Measurements from ENCODE around the gene GALNT18. TPM values are rescaled to one million over a fixed set of nuclear protein-coding genes. Genes with fewer than 3 reads are reported as not detected.

GALNT18 gene
- total and polyA plus RNA-seq, 2 experiments from 2014 or later, result 4.3 to 10.8 TPM

DNA sequence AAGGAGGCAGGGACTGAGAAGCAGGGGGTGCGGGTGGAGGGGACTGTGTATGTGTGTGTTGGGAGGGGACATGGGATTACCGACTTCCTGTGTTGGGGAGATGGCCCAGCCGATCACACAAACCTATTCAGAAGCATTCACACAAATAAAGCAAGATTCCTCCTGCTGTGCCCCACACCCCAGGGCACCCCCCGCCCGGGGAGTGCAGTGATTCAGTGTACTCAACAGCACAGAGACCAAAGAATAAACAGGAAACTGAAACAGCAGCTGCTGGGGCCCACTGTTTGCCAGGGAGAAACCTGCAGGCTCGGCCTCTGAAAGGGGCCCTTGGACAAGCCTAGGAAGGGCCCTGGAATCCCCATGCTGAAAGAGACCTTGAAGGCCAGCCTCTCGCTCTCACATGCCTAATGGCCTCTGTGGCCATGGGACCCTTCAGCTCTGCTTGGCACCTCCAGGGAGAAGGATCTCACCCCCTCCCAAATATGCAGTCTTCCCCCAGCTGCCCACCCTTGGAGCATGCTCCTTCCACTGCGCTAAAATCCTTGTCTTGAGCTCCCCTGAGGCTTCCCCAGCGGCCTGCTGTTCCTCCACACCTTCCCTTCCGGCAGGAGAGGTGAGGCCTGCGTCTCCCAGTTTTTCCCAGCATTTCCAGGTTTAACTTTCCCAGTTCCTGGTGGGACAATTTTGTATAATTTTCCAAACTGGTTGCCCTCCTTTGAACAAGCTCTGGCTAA, 341.7 kb downstream of the GALNT18 start:
- peaks cover 6% of the 10 kb centered on the region for H3K9me3 Mint-ChIP-seq
- 0 out of 2 replicates have a peak, but pooled peaks have one; percentile 14 for TF ChIP-seq NANOG (IDR thresholded peaks at IDR 0.05; ENCODE audit: borderline replicate concordance)
- TF ChIP-seq EZH2phosphoT487 (IDR thresholded peaks at IDR 0.05; ENCODE audit: unreplicated experiment), result no peak
- TF ChIP-seq, protein P1, sequence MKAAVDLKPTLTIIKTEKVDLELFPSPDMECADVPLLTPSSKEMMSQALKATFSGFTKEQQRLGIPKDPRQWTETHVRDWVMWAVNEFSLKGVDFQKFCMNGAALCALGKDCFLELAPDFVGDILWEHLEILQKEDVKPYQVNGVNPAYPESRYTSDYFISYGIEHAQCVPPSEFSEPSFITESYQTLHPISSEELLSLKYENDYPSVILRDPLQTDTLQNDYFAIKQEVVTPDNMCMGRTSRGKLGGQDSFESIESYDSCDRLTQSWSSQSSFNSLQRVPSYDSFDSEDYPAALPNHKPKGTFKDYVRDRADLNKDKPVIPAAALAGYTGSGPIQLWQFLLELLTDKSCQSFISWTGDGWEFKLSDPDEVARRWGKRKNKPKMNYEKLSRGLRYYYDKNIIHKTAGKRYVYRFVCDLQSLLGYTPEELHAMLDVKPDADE (IDR thresholded peaks at IDR 0.05), result peak; percentile 26; the same call in 1 of the 2 replicates
- DNase-seq (ENCODE audit: low spot score) (peak; percentile 26), ATAC-seq (peak; percentile 87)
- peaks cover 8% of the 10 kb centered on the region for H3K27me3 Mint-ChIP-seq (ENCODE audit: insufficient read depth, low read depth, poor library complexity)
- no peaks in the 10 kb centered on the region for H3K27me3 ChIP-seq (ENCODE audit: insufficient read depth)
- H3K4me3 Mint-ChIP-seq, result no peak overlapping the region; the same call in 2 of the 3 replicates
- no peak overlapping the region for H3K4me3 ChIP-seq
- H2AFZ ChIP-seq, result no peak overlapping the region
- H3K27ac Mint-ChIP-seq, result peak overlapping the region; percentile 58; the same call in 1 of the 2 replicates
- no peaks in the 10 kb centered on the region for H3K36me3 ChIP-seq (ENCODE audit: insufficient read depth)
- H3K27ac ChIP-seq (ENCODE audit: low read depth), result no peak overlapping the region
- H3K4me1 Mint-ChIP-seq, result peaks cover 20% of the 10 kb centered on the region
- no peaks in the 10 kb centered on the region for H3K4me1 ChIP-seq (ENCODE audit: insufficient read depth)
- 0 out of 3 replicates have a peak, but pooled peaks cover 4% of the 10 kb centered on the region for H3K36me3 Mint-ChIP-seq (ENCODE audit: low read depth)
- no peaks in the 10 kb centered on the region for H3F3A ChIP-seq (replicated peaks; ENCODE audit: low read depth)
- H3K79me2 ChIP-seq (replicated peaks; ENCODE audit: insufficient read depth), result no peaks in the 10 kb centered on the region
- H4K20me1 ChIP-seq (replicated peaks; ENCODE audit: insufficient read depth), result no peaks in the 10 kb centered on the region
- H3K4me2 ChIP-seq, result no peak overlapping the region
- H3K9me2 ChIP-seq (ENCODE audit: insufficient read depth), result no peaks in the 10 kb centered on the region

GRCh38 chr11:11272254-11272653, 349.6 kb downstream of the GALNT18 start:
- no peak overlapping the region for H3K4me3 Mint-ChIP-seq
- Histone ChIP-seq H3K79me2 (replicated peaks; ENCODE audit: insufficient read depth) (no peaks in the 10 kb centered on the region), H3K27me3 (ENCODE audit: insufficient read depth) (no peaks in the 10 kb centered on the region), H3K4me3 (no peak overlapping the region), H3F3A (replicated peaks; ENCODE audit: low read depth) (no peaks in the 10 kb centered on the region), H4K20me1 (replicated peaks; ENCODE audit: insufficient read depth) (no peaks in the 10 kb centered on the region), H2AFZ (no peak overlapping the region), H3K4me1 (ENCODE audit: insufficient read depth) (no peaks in the 10 kb centered on the region), H3K36me3 (ENCODE audit: insufficient read depth) (no peaks in the 10 kb centered on the region), H3K27ac (ENCODE audit: low read depth) (no peak overlapping the region), H3K4me2 (no peak overlapping the region), H3K9me2 (ENCODE audit: insufficient read depth) (no peaks in the 10 kb centered on the region)
- no peak overlapping the region for H3K27ac Mint-ChIP-seq
- ATAC-seq (no peak), DNase-seq (ENCODE audit: low spot score) (no peak)
- H3K36me3 Mint-ChIP-seq (ENCODE audit: low read depth), result peaks cover 4% of the 10 kb centered on the region; the same call in 1 of the 3 replicates
- H3K27me3 Mint-ChIP-seq (ENCODE audit: insufficient read depth, low read depth, poor library complexity), result peaks cover 5% of the 10 kb centered on the region
- H3K9me3 Mint-ChIP-seq, result peaks cover 9% of the 10 kb centered on the region
- no peaks in the 10 kb centered on the region; the same call in 2 of the 3 replicates for H3K4me1 Mint-ChIP-seq
- TF ChIP-seq ZNF331 (CRISPR knock-in tag; IDR thresholded peaks at IDR 0.05; ENCODE audit: low read depth) (no peak), EZH2phosphoT487 (IDR thresholded peaks at IDR 0.05; ENCODE audit: unreplicated experiment) (no peak), STAT1 (IDR thresholded peaks at IDR 0.05; ENCODE audit: unreplicated experiment) (no peak), ZNF114 (CRISPR knock-in tag; IDR thresholded peaks at IDR 0.05) (no peak), POLR2AphosphoS5 (IDR thresholded peaks at IDR 0.05; ENCODE audit: low read depth) (no peak), REST (IDR thresholded peaks at IDR 0.05; ENCODE audit: unreplicated experiment) (no peak)
- TF ChIP-seq, protein P2, sequence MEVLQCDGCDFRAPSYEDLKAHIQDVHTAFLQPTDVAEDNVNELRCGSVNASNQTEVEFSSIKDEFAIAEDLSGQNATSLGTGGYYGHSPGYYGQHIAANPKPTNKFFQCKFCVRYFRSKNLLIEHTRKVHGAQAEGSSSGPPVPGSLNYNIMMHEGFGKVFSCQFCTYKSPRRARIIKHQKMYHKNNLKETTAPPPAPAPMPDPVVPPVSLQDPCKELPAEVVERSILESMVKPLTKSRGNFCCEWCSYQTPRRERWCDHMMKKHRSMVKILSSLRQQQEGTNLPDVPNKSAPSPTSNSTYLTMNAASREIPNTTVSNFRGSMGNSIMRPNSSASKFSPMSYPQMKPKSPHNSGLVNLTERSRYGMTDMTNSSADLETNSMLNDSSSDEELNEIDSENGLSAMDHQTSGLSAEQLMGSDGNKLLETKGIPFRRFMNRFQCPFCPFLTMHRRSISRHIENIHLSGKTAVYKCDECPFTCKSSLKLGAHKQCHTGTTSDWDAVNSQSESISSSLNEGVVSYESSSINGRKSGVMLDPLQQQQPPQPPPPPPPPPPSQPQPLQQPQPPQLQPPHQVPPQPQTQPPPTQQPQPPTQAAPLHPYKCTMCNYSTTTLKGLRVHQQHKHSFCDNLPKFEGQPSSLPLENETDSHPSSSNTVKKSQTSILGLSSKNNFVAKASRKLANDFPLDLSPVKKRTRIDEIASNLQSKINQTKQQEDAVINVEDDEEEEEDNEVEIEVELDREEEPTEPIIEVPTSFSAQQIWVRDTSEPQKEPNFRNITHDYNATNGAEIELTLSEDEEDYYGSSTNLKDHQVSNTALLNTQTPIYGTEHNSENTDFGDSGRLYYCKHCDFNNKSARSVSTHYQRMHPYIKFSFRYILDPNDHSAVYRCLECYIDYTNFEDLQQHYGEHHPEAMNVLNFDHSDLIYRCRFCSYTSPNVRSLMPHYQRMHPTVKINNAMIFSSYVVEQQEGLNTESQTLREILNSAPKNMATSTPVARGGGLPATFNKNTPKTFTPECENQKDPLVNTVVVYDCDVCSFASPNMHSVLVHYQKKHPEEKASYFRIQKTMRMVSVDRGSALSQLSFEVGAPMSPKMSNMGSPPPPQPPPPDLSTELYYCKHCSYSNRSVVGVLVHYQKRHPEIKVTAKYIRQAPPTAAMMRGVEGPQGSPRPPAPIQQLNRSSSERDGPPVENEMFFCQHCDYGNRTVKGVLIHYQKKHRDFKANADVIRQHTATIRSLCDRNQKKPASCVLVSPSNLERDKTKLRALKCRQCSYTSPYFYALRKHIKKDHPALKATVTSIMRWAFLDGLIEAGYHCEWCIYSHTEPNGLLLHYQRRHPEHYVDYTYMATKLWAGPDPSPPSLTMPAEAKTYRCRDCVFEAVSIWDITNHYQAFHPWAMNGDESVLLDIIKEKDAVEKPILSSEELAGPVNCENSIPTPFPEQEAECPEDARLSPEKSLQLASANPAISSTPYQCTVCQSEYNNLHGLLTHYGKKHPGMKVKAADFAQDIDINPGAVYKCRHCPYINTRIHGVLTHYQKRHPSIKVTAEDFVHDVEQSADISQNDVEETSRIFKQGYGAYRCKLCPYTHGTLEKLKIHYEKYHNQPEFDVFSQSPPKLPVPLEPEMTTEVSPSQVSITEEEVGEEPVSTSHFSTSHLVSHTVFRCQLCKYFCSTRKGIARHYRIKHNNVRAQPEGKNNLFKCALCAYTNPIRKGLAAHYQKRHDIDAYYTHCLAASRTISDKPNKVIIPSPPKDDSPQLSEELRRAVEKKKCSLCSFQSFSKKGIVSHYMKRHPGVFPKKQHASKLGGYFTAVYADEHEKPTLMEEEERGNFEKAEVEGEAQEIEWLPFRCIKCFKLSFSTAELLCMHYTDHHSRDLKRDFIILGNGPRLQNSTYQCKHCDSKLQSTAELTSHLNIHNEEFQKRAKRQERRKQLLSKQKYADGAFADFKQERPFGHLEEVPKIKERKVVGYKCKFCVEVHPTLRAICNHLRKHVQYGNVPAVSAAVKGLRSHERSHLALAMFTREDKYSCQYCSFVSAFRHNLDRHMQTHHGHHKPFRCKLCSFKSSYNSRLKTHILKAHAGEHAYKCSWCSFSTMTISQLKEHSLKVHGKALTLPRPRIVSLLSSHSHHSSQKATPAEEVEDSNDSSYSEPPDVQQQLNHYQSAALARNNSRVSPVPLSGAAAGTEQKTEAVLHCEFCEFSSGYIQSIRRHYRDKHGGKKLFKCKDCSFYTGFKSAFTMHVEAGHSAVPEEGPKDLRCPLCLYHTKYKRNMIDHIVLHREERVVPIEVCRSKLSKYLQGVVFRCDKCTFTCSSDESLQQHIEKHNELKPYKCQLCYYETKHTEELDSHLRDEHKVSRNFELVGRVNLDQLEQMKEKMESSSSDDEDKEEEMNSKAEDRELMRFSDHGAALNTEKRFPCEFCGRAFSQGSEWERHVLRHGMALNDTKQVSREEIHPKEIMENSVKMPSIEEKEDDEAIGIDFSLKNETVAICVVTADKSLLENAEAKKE (CRISPR knock-in tag; IDR thresholded peaks at IDR 0.05), result no peak
